ENCODE data around the gene OR52K1.
"Not testable (repeated sequence)": the region's sequence is repeated elsewhere in the genome, so short reads cannot be mapped to it uniquely, and the experiment has no call there.

OR52K1 gene

DNA sequence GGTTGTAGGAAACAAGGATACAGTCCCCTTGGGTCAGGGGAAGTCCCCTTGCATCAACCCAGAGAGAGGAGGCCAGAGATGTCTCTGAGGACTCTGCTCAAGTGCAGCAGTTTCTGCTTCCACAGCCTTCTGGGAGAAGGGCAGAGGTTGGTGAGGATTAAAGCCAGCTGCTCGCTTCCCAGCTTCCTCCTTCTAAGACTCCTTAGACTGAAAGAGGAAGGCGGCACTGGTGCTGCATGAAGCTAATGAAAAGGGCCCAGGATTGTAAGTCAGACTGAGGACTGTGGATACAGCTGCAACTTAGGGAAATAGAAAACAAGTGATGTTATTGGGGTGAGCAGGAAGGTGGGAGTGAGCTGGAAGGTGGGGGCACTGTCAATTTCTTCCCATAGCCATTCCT, at the start of gene OR52K1:
Gene OR52K1, plus strand, starts transcription at position 202 of the 400 bp plus-strand sequence. CDS start 6,255 bp downstream, outside the sequence.
- DNase-seq, result no peak

GRCh38 chr11:4433856-4434255, 48.6 kb upstream of the OR52K1 start:
- no peak for DNase-seq

DNA sequence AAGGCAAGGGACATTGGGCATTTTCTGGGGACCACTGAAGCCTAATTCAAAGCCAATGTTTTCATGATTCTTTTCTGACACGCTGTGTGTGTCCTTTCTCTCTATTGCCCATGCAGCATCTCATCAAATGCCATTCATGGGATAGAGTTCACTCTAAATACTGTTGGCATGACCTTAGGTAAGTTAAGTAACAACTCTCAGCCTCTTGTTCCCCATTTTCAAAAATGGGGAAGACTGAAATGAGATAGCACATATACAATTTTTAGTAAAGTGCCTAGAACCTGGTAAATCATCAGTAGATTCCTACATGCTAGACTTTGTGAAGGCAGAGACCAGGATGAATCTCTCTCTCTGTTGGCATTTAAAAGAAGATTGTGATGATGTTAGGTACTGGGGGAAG, 46.0 kb upstream of the OR52K1 start:
- DNase-seq, result no peak

DNA sequence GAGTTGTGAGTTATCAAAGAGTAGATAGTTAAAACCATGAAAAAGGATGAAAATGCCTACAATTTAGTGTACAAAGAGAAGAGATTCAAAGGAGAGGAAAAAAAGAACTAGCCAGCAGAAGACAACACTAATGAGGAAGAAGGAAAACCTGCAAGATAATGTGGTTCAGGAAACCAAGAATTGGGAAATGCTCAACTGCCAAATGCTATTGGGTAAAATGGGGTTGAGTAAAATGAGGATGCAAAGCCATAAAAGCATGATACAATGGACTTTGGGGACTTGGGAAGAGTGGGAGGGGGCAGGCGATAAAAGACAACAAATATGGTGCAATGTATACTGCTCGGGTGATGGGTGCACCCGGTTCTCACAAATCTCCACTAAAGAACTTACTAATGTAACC, 40.9 kb upstream of the OR52K1 start:
- DNase-seq, result no peak

GRCh38 chr11:4443232-4443891, 39.1 kb upstream of the OR52K1 start:
- DNase-seq, result no peak

- DNase-seq, result no peak
These were observed 33.5 kb upstream of the OR52K1 start, which contains the start of gene OR52K2 for GRCh38 chr11:4448995-4449394. Gene OR52K2, plus strand, starts transcription at chr11:4449295. Its CDS starts 45 bp downstream, at chr11:4449340.

- DNase-seq, result no peak
These were observed 29.3 kb upstream of the OR52K1 start for GRCh38 chr11:4453118-4453517.

DNA sequence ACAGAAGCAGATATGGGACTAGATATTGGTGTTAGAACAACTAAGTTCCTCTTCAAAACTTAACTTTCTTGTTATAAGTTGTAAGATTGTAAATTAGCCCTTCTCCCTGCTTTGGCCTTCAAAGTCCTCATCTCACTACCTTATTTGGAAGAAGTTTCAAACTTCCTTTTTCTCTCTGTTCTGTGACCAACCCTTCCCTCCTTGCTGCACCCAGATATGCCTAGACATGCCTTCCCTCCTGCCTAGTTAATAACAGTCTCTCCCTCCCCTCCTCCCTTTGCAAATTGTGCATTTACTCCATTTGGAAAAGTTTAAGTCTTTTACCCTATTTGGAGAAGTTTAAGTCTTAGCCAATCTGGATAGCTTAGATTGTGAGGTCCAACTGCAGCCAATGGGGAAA, 28.4 kb upstream of the OR52K1 start:
- no peak for DNase-seq

DNA sequence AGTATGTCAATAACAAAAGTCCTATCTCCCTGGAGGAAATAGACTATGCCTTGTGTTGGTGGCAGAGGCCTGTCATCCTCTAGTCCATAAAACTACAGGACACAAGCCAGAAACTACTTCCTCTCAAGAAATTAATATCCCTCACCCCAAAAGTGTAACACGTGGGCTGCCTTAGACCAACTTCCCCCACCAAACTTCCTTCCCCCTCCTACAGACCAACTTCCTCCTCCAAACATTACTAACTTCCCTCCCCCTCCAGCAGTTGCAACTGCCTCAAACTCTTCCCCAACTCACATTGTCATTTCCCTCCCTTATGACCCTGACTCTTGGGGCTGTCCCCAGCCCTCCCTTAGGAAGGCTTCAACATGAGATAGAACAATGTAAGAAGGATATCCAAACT, 27.0 kb upstream of the OR52K1 start:
- DNase-seq, result no peak

DNA sequence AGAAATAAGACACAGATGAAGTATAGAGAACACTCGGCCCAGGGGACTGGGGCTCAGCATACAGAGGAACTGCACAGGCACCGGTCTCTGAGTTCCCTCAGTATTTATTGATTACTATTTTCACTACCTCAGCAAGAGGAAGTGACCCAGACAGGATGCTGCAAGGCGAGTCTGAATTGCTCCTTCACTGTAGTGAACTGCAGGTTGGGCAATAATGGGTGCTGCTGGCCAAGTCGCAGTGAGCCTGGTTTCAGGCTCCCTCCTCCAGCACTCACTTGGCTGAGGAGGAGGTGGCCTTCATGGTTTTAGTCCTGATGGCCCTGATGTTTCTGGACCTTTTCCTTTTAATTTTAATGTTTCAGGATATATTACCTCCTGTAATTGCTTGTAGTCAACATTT, 22.9 kb upstream of the OR52K1 start:
- DNase-seq, result no peak

DNA sequence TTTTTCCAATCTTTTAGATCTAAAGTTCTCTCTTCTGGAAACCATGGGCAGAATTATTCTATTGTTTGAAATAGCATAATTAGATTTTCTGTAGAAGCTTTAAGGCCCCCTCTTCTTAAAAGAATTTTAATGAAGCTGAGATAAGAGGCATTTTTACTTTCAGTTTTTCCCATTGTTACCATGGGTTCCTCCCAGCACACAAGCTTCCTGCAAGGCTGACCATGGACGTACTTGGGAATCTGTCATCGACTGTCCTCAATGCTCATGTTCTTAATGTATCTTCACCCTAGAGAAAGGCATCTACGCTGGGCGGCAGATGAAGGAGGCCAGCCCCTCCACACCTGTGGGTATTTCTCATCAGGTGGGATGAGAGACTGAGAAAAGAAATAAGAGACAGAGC, 22.3 kb upstream of the OR52K1 start:
- DNase-seq, result no peak

DNA sequence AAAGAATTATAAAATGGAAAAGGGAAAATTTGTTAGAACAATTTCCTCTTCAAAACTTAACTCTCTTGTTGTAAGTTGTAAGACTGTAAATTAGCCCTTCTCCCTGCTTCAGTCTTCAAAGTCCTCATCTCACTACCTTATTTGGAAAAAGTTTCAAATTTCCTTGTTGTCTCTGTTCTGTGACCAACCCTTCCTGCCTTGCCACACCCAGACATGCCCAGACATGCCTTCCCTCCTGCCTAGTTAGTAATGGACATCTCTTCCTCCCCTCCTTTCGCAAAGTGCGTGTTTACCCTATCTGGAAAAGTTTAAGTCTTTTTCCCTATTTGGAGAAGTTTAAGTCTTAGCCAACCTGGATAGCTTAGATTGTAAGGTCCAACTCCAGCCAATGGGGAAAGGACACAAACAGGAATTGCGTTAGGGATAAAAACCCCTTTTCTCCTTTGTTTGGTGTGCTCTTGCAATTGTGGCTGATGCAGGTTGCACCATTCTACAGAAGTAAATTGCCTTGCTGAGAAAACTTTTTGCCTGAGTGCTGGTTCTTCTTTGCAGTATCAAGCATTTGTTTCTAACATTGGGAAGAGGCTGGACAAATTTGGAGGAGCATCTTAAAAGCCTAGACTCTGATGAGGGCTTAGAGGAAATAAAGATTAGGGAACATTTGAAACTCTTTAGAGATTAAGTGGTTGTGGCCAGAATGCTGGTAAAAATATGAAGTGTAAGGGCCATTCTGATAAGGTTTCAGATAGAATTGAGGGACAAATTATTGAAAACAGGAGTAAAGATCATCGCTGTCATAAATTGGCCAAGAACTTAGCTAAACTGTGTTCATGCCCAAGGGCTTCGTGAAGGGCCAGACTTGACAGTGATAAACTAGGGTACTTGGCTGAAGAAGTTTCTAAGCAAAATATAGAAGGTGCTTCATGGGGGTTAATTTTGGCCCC, 18.0 kb upstream of the OR52K1 start:
- no peak for DNase-seq

DNA sequence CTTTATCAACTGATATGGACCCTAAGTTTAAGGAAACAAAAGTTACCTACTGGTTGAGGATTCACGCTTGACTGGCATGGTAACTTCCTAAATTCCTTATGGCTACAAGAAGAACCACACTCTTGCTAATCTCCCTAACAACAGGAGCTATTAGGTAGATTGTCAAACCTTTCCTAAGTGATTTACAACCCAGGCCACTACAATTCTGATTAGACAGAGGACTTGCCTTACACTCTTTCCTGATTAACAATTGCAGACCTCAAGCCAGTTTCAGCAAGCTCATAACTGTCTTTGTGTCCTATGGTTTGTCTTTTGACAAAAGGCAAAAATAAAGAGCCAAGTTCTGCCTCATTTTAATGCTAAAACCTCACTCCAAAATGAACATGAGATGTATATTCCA, 17.0 kb upstream of the OR52K1 start:
- DNase-seq, result no peak

DNA sequence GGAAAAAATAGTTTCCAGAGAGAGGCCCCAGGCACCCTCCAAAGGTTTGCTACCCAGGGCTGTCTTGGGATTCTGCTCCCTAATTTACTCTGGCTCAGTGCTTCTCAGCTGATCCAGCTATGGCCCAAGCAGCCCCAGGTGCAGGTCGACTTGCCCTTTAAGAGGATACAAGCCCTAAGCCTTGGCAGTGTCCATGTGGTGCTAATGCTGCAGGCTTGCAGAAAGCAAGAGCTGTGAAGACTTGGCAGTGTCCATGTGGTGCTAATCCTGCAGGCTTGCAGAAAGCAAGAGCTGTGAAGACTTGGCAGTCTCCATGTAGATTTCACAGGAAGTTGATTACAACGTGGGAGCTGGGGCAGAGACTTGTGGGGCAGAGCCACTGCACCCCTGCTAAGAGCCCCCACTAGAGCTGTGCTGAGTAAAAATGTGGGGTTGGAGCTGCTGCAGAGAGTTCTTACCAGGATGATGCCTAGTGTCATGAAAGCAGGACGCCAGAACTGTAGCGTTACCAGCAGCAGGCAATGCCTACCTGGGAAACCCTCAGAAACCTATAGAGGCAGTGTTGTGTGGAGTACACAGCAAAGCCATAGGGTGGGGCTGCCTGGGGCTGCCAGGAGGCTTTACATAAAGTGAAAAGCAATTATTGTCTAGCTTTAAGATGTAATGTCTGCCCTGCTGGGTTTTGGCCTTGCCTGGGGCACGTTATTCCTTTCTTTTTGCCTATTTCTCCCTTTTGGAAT, 16.1 kb upstream of the OR52K1 start:
- DNase-seq, result no peak

- DNase-seq, result no peak
These were observed 15.5 kb upstream of the OR52K1 start for GRCh38 chr11:4466871-4467442.

DNA sequence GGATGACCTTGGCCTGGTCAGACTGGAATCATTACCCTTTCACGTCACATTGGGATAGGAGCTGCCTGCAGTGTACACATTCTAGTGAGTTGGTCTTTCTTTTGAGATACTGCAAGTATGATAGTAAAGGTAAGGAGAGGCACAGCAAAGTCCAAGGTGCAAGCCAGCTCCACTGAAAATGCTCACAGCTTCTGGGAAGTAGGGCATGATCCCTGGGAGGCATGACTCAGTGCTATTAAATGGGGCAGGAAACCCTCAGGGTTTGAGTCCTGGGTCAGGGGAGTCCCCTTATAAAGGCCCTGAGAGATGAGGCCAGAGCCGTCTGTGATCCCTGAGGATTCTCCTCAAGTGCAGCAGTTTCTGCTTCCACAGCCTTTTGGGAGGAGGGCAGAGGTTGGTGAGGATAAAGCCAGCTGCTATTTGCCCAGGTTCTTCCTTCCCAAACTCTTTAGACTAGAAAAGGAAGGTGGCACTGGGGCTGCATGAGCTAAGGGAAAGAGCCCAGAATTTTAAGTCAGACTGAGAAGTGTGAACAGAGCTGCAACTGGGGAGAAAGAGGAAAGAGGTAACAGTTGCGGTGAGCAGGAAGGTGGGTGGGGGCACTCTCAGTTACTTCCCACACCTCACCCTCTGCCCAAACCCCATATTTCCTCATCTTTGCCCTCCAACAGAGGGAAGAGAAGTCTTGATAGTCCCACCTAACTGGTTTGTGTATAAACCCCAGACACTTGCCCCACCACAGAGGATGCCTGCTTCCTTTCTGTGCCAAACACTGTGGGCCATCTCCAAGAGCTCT, 14.4 kb upstream of the OR52K1 start:
- DNase-seq, result no peak

GRCh38 chr11:4479644-4480043, 2.8 kb upstream of the OR52K1 start:
- no peak for DNase-seq

DNA sequence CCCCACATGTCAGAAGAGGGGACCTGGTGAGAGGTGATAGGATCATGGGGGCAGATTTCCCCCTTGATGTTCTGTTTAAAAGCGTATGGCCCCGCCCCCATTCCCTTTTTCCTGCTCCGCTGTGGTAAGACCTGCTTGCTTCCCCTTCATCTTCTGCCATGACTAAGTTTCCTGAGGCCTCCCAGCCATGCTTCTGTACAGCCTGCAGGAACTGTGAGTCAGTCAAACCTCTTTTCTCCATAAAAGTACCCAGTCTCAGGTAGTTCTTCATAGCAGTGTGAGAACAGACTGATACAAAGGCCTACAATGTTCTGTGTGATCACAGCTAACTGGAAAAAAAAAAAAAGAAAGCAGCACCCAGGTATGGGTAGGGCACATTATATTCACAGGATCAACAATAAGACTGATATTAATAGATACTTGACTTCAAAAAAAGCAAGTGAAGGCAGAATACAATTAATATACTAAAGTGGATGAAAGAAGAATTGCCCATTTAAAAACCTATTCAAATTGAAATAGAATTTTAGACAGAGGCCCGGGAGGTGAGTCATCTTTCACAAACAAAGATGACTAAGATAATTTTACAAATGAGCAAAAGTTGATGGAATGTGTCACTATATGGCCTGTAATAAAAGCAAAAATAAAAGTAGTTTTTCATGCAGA, 1.7 kb upstream of the OR52K1 start:
- DNase-seq, result no peak

- DNase-seq, result no peak
These were observed 1.2 kb upstream of the OR52K1 start for GRCh38 chr11:4481240-4481582.

- DNase-seq, result no peak
These were observed 1.9 kb downstream of the OR52K1 start for GRCh38 chr11:4484310-4484709.

GRCh38 chr11:4491405-4491804, 9.0 kb downstream of the OR52K1 start:
- not testable (repeated sequence) for DNase-seq

Measured in DMS79 treated with DMSO at 0.1 percent for 48 hours (cell line).